Tibial artery (tissue), 4 donors: ENCODE data around the gene GLB1L3.

Experiments used
- DNase-seq, 2 donors: peaks; one replicate each; pipeline ENCODE4 v3.0.0-alpha.2; 2019
- H3K27ac ChIP-seq, 2 donors: fragments of 200-600 bp; sonication (generic) in 1 of 2; 1 replicate in 1 of 2; 2 replicates in 1 of 2; pipeline ENCODE4 v1.5.1; 2018 to 2019; ENCODE audit warnings: mild to moderate bottlenecking in 1 of 2
- H3K27me3 ChIP-seq, 2 donors: fragments of 200-600 bp; sonication (generic) in 1 of 2; one replicate each; pipeline versions ENCODE4 v1.5.1 to v1.6.0; 2016 to 2019
- H3K36me3 ChIP-seq, 3 donors: fragments of 200-600 bp; sonication (generic) in 2 of 3; one replicate each; pipeline ENCODE4 v1.5.1; 2016 to 2019; ENCODE audit warnings: mild to moderate bottlenecking in 2 of 3
- H3K4me1 ChIP-seq, 4 donors: fragments of 200-600 bp; sonication (generic) in 2 of 4; 1 replicate in 3 of 4; 2 replicates in 1 of 4; pipeline ENCODE4 v1.5.1; 2016 to 2019
- H3K4me3 ChIP-seq, 2 donors: fragments of 200-600 bp; sonication (generic) in 1 of 2; 1 replicate in 1 of 2; 2 replicates in 1 of 2; pipeline ENCODE4 v1.5.1; 2018 to 2019; ENCODE audit warnings: mild to moderate bottlenecking in 2 of 2
- H3K9me3 ChIP-seq, 3 donors: fragments of 200-600 bp; sonication (generic) in 1 of 3; one replicate each; pipeline ENCODE4 v1.5.1; 2016 to 2019
- CTCF ChIP-seq, 2 experiments: fragments of 200-600 bp in 1 of 2; fragments of 450-650 bp in 1 of 2; IDR thresholded peaks; one replicate each; pipeline ENCODE4 v1.5.1; 2017 to 2019; ENCODE audit warnings: antibody characterized with exemption in 2 of 2, mild to moderate bottlenecking in 1 of 2, moderate library complexity in 1 of 2
- intact Hi-C: fragments of 100-400 bp; cut with DNase I; formaldehyde crosslinking; loops from one replicate; pipeline ENCODE4 v1.15.0; 2023; ENCODE audit warnings: low total_unique reads

GLB1L3 gene

GRCh38 chr11:134330611-134331353 is 54.6 kb downstream of the GLB1L3 start:
- Histone ChIP-seq H3K27me3 (no peaks in the 10 kb centered on the region), H3K9me3 (no peaks in the 10 kb centered on the region), H3K36me3 (no peaks in the 10 kb centered on the region), H3K27ac (peak overlapping the region in 1 of 2 donors; percentile 32), H3K4me1 (peaks cover 0 to 17% (median 12%) of the 10 kb centered on the region in 4 donors), H3K4me3 (peak overlapping the region; percentile 53 to 68)
- intact Hi-C loops, result no loop called here
- DNase-seq, result no peak
- no peak for TF ChIP-seq CTCF (IDR thresholded peaks at IDR 0.05)

- Histone ChIP-seq H3K9me3 (no peaks in the 10 kb centered on the region), H3K4me3 (peak within 1 kb of the TSS; percentile 53 to 68), H3K4me1 (peaks cover 0 to 17% (median 12%) of the 10 kb centered on the region in 4 donors), H3K27ac (peak within 1 kb of the TSS in 1 of 2 donors; percentile 32), H3K36me3 (no peaks in the 10 kb centered on the region), H3K27me3 (no peaks in the 10 kb centered on the region)
- intact Hi-C loops, result no loop called here
- DNase-seq, result peak; percentile 51 to 80
- TF ChIP-seq CTCF (IDR thresholded peaks at IDR 0.05), result no peak
Measured at GRCh38 chr11:134331354-134332188, 55.4 kb downstream of the GLB1L3 start, which contains the start of gene GLB1L2. Gene GLB1L2 (plus strand): TSS chr11:134331988. CDS start chr11:134332062, 74 bp downstream.

GRCh38 chr11:134332189-134332631 is 56.0 kb downstream of the GLB1L3 start:
- Histone ChIP-seq H3K4me3 (peak overlapping the region; percentile 53 to 68), H3K27ac (no peak overlapping the region), H3K27me3 (no peaks in the 10 kb centered on the region), H3K9me3 (no peaks in the 10 kb centered on the region), H3K4me1 (peaks cover 0 to 17% (median 12%) of the 10 kb centered on the region in 4 donors), H3K36me3 (no peaks in the 10 kb centered on the region)
- DNase-seq, result no peak
- intact Hi-C loops, result no loop called here
- no peak for TF ChIP-seq CTCF (IDR thresholded peaks at IDR 0.05)

GRCh38 chr11:134332782-134333181 is 56.6 kb downstream of the GLB1L3 start:
- H3K27me3 ChIP-seq, result no peaks in the 10 kb centered on the region
- peaks cover 0 to 17% (median 12%) of the 10 kb centered on the region in 4 donors for H3K4me1 ChIP-seq
- no peak for TF ChIP-seq CTCF (IDR thresholded peaks at IDR 0.05)
- no peak for DNase-seq
- H3K4me3 ChIP-seq, result peak overlapping the region in 1 of 2 donors; percentile 68
- no peak overlapping the region for H3K27ac ChIP-seq
- intact Hi-C loops, result no loop called here
- no peaks in the 10 kb centered on the region for H3K9me3 ChIP-seq
- H3K36me3 ChIP-seq, result no peaks in the 10 kb centered on the region

- no peaks in the 10 kb centered on the region for H3K9me3 ChIP-seq
- no peak for TF ChIP-seq CTCF (IDR thresholded peaks at IDR 0.05)
- intact Hi-C loops, result no loop called here
- DNase-seq, result no peak
- H3K27ac ChIP-seq, result no peak overlapping the region
- peaks cover 0 to 17% (median 12%) of the 10 kb centered on the region in 4 donors for H3K4me1 ChIP-seq
- H3K27me3 ChIP-seq, result no peaks in the 10 kb centered on the region
- no peak overlapping the region for H3K4me3 ChIP-seq
- H3K36me3 ChIP-seq, result no peaks in the 10 kb centered on the region
Measured at GRCh38 chr11:134333312-134333711, 57.1 kb downstream of the GLB1L3 start.
